CD4-positive, alpha-beta T cell (primary cell): ENCODE data around the gene TMEM25. TPM values are rescaled to one million over a fixed set of nuclear protein-coding genes. Genes with fewer than 3 reads are reported as not detected.

Experiments used
- ATAC-seq: fragments of 200-7000 bp; cut with Tn5 transposase; one replicate; pipeline ENCODE4 v1.10.0; 2022; ENCODE audit warnings: mild to moderate bottlenecking; ENCODE audit not compliant: poor library complexity
- CTCF ChIA-PET: fragments of 350-600 bp; sonication (Branson Sonifier 250); formaldehyde crosslinking; loops from one replicate; lab custom pipeline; 2021; ENCODE audit warnings: antibody characterized with exemption, inconsistent platforms; lab: Charles Lee
- POLR2A ChIA-PET: fragments of 350-600 bp; sonication (Branson Sonifier 250); formaldehyde crosslinking; loops from one replicate; lab custom pipeline; 2021; ENCODE audit warnings: antibody characterized with exemption, inconsistent platforms; lab: Charles Lee
- DNase-seq, 14 experiments: peaks; one replicate each; pipeline ENCODE4 v3.0.0-alpha.2; 2013 to 2020; ENCODE audit warnings: mixed read lengths in 2 of 14
- H3K27ac ChIP-seq, 2 donors: one replicate each; pipeline versions ENCODE4 v1.5.1 to v1.7.0; 2013; ENCODE audit warnings: low read length in 2 of 2, low read depth in 1 of 2, mild to moderate bottlenecking in 1 of 2
- H3K27me3 ChIP-seq, 2 experiments: 1 replicate in 1 of 2; 2 replicates in 1 of 2; pipeline versions ENCODE4 v1.6.1 to v1.7.0; 2013; ENCODE audit warnings: low read length in 2 of 2, control low read depth in 1 of 2, mild to moderate bottlenecking in 1 of 2, moderate library complexity in 1 of 2; ENCODE audit not compliant: insufficient read depth in 2 of 2, control insufficient read depth in 1 of 2
- H3K36me3 ChIP-seq: one replicate; pipeline ENCODE4 v1.6.1; 2013; ENCODE audit warnings: low read length, control low read depth; ENCODE audit not compliant: insufficient read depth
- H3K4me1 ChIP-seq: one replicate; pipeline ENCODE4 v1.6.1; 2013; ENCODE audit warnings: low read length, control low read depth; ENCODE audit not compliant: insufficient read depth
- H3K4me3 ChIP-seq: one replicate; pipeline ENCODE4 v1.5.1; 2013; ENCODE audit warnings: mild to moderate bottlenecking, low read length, moderate library complexity
- H3K9me3 ChIP-seq, 2 experiments: 1 replicate in 1 of 2; 2 replicates in 1 of 2; pipeline versions ENCODE4 v1.6.1 to v1.7.0; 2013; ENCODE audit warnings: low read length in 2 of 2, mild to moderate bottlenecking in 2 of 2, control low read depth in 1 of 2, moderate library complexity in 1 of 2; ENCODE audit not compliant: control insufficient read depth in 1 of 2, insufficient read depth in 1 of 2
- H3K27ac Mint-ChIP-seq: one replicate; pipeline ENCODE4 v1.8.0; 2020; ENCODE audit warnings: mixed read lengths
- H3K27me3 Mint-ChIP-seq: one replicate; pipeline ENCODE4 v1.8.0; 2021; ENCODE audit warnings: mixed read lengths
- H3K36me3 Mint-ChIP-seq: one replicate; pipeline ENCODE4 v1.8.0; 2021; ENCODE audit warnings: low read depth, mixed read lengths
- H3K4me1 Mint-ChIP-seq: one replicate; pipeline ENCODE4 v1.8.0; 2021; ENCODE audit warnings: low read depth, mixed read lengths
- H3K4me3 Mint-ChIP-seq: one replicate; pipeline ENCODE4 v1.8.0; 2020; ENCODE audit warnings: mild to moderate bottlenecking, mixed read lengths
- H3K9me3 Mint-ChIP-seq: one replicate; pipeline ENCODE4 v1.8.0; 2020; ENCODE audit warnings: mixed read lengths
- CTCF ChIP-seq: fragments of 200-600 bp; IDR thresholded peaks from one replicate; pipeline ENCODE4 v1.8.0; 2022; ENCODE audit warnings: antibody characterized with exemption, mild to moderate bottlenecking
- intact Hi-C, 2 experiments: fragments of 100-400 bp; cut with DNase I in 1 of 2; cut with micrococcal nuclease in 1 of 2; formaldehyde crosslinking; loops; one replicate each; pipeline versions ENCODE4 v1.15.1 to v1.9.0; 2023 to 2025; cut with DNase I, micrococcal nuclease
- total RNA-seq, 174 experiments: library from RNA in 2 of 174; stranded (reverse) in 2 of 174; gene quantifications; one replicate each; pipeline ENCODE4 v1.2.3 and lab custom pipeline; 2021 to 2026

TMEM25 gene
- total RNA-seq, 2 experiments from 2014 or later: 18.3 to 18.5 TPM

GRCh38 chr11:118522571-118523072, 8.4 kb upstream of the TMEM25 start:
- no peak for TF ChIP-seq CTCF
- Histone ChIP-seq H3K4me1 (no peaks in the 10 kb centered on the region), H3K4me3 (no peak overlapping the region), H3K36me3 (peaks cover 54% of the 10 kb centered on the region), H3K27ac (no peak overlapping the region), H3K9me3 (no peaks in the 10 kb centered on the region), H3K27me3 (no peaks in the 10 kb centered on the region)
- H3K4me3 Mint-ChIP-seq: no peak overlapping the region
- no peaks in the 10 kb centered on the region for H3K27me3 Mint-ChIP-seq
- no peak overlapping the region for H3K27ac Mint-ChIP-seq
- DNase-seq (no peak), ATAC-seq (no peak)
- no peaks in the 10 kb centered on the region for H3K9me3 Mint-ChIP-seq
- H3K4me1 Mint-ChIP-seq: peaks cover 20% of the 10 kb centered on the region
- POLR2A ChIA-PET: no interaction called here
- intact Hi-C loops: no loop called here
- peaks cover 59% of the 10 kb centered on the region for H3K36me3 Mint-ChIP-seq
- CTCF ChIA-PET: no interaction called here

GRCh38 chr11:118524356-118524755, 6.6 kb upstream of the TMEM25 start:
- Mint-ChIP-seq H3K9me3 (no peaks in the 10 kb centered on the region), H3K4me3 (no peak overlapping the region), H3K27ac (peak overlapping the region; percentile 35), H3K36me3 (peaks cover 50% of the 10 kb centered on the region), H3K4me1 (peaks cover 33% of the 10 kb centered on the region), H3K27me3 (no peaks in the 10 kb centered on the region)
- no peak for TF ChIP-seq CTCF
- H3K4me1 ChIP-seq: peaks cover 8% of the 10 kb centered on the region
- intact Hi-C loops: no loop called here
- ChIA-PET POLR2A (interaction anchor here (1.0 kb wide), 1 partner anchor 27 kb away, joined by 3 read pairs; no protein-coding TSS in a partner anchor), CTCF (no interaction called here)
- H3K36me3 ChIP-seq: peaks cover 42% of the 10 kb centered on the region
- ATAC-seq: no peak
- H3K27ac ChIP-seq: no peak overlapping the region
- H3K4me3 ChIP-seq: no peak overlapping the region
- no peaks in the 10 kb centered on the region for H3K9me3 ChIP-seq
- H3K27me3 ChIP-seq: no peaks in the 10 kb centered on the region
- no peak for DNase-seq

DNA sequence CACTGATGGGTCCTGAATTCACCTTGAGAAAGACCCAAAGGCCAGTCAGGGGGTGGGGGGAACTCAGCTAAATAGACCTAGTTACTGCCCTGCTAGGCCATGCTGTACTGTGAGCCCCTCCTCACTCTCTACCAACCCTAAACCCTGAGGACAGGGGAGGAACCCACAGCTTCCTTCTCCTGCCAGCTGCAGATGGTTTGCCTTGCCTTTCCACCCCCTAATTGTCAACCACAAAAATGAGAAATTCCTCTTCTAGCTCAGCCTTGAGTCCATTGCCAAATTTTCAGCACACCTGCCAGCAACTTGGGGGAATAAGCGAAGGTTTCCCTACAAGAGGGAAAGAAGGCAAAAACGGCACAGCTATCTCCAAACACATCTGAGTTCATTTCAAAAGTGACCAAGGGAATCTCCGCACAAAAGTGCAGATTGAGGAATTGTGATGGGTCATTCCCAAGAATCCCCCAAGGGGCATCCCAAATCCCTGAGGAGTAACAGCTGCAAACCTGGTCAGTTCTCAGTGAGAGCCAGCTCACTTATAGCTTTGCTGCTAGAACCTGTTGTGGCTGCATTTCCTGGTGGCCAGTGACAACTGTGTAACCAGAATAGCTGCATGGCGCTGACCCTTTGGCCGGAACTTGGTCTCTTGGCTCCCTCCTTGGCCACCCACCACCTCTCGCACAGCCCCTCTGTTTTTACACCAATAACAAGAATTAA, 6.1 kb upstream of the TMEM25 start:
- peaks cover 38% of the 10 kb centered on the region for H3K4me1 Mint-ChIP-seq
- no peaks in the 10 kb centered on the region for H3K27me3 Mint-ChIP-seq
- ATAC-seq (no peak), DNase-seq (no peak)
- H3K27ac ChIP-seq: no peak overlapping the region
- H3K27ac Mint-ChIP-seq: peak overlapping the region; percentile 35
- H3K4me3 ChIP-seq: no peak overlapping the region
- no peak overlapping the region for H3K4me3 Mint-ChIP-seq
- POLR2A ChIA-PET: interaction anchor here (1.0 kb wide), 1 partner anchor 28 kb away, joined by 3 read pairs; no protein-coding TSS in a partner anchor
- H3K9me3 ChIP-seq: no peaks in the 10 kb centered on the region
- H3K4me1 ChIP-seq: peaks cover 13% of the 10 kb centered on the region
- CTCF ChIA-PET: no interaction called here
- peaks cover 36% of the 10 kb centered on the region for H3K36me3 ChIP-seq
- H3K36me3 Mint-ChIP-seq: peaks cover 47% of the 10 kb centered on the region
- TF ChIP-seq CTCF: no peak
- intact Hi-C loops: no loop called here
- no peaks in the 10 kb centered on the region for H3K9me3 Mint-ChIP-seq
- no peaks in the 10 kb centered on the region for H3K27me3 ChIP-seq
